Measurements from ENCODE around the gene PRKCA.

GRCh38 chr17:66678061-66678460 lies 375.6 kb downstream of the PRKCA start:
- TF ChIP-seq ZNF274 (IDR thresholded peaks at IDR 0.05; ENCODE audit: low read depth, low read length) (no peak), YY1 (IDR thresholded peaks at IDR 0.05; ENCODE audit: insufficient read depth, insufficient read length) (no peak), SUZ12 (IDR thresholded peaks at IDR 0.05; ENCODE audit: extremely low read depth, insufficient read depth, insufficient read length) (no peak)

All from NT2/D1 (cell line).